ENCODE data around the gene PTPRN. TPM values are rescaled to one million over a fixed set of nuclear protein-coding genes. Genes with fewer than 3 reads are reported as not detected.

PTPRN gene
- total RNA-seq, 1 donor from 2014 or later: not detected

DNA sequence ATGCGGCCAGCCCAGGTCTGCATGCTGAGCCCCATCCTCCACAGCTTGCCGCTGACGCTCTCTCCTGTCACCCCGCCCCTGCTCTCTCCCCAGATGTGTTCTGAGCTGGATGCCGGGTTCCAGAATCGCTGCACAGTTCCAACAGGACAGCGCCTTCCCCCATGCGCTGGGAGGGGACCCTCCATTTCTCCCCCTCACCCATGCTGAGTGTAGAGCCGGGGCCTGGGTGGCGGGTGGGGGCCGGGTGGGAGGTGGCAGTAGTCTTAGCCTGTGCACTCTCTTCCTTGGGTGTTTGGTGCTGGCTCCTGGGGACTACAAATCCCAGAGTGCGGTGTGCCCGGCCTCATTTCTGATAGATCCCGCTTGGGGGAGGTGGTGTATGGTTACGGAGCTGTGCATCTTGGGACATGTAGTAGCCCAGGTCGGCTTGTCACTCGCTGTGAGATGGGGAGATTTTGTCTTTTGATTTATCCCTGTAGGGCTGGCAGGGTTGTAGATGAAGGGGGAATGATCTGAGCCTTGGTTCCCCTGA lies 23.2 kb downstream of the PTPRN start:
- TF ChIP-seq, protein P1, sequence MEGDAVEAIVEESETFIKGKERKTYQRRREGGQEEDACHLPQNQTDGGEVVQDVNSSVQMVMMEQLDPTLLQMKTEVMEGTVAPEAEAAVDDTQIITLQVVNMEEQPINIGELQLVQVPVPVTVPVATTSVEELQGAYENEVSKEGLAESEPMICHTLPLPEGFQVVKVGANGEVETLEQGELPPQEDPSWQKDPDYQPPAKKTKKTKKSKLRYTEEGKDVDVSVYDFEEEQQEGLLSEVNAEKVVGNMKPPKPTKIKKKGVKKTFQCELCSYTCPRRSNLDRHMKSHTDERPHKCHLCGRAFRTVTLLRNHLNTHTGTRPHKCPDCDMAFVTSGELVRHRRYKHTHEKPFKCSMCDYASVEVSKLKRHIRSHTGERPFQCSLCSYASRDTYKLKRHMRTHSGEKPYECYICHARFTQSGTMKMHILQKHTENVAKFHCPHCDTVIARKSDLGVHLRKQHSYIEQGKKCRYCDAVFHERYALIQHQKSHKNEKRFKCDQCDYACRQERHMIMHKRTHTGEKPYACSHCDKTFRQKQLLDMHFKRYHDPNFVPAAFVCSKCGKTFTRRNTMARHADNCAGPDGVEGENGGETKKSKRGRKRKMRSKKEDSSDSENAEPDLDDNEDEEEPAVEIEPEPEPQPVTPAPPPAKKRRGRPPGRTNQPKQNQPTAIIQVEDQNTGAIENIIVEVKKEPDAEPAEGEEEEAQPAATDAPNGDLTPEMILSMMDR (IDR thresholded peaks at IDR 0.05): no peak
- intact Hi-C loops (cut with DNase I): no loop called here
- no peak overlapping the region for H3K27ac ChIP-seq
- no peak for DNase-seq
- peaks cover 55% of the 10 kb centered on the region for H3K36me3 ChIP-seq
- no peaks in the 10 kb centered on the region for H3K27me3 ChIP-seq (ENCODE audit: low read depth)
- no peak overlapping the region for H3K4me3 ChIP-seq
- peak in 1 of 2 donors; percentile 4 for ATAC-seq
- H3K4me1 ChIP-seq: peaks cover 7% of the 10 kb centered on the region
- no peaks in the 10 kb centered on the region for H3K9me3 ChIP-seq

DNA sequence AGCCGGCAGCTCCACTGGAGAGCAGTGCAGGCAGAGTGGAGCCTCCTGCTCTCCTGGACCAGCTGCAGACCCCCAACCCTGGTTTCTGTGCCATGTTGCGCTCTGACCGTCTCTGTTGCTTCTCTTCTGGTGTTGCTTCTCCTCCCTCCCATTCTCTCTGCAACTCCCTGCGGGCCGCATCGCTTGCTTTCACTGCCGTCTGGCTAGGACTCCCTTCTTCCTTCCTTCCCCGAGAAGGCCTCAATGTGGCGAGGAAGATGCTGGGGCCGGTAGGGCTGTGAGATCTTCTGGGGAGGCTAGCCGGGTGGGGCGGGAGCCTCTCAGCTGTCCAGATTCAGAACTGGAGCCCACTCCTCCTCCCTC lies 23.8 kb downstream of the PTPRN start:
- intact Hi-C loops (cut with DNase I): no loop called here
- Histone ChIP-seq H3K36me3 (peaks cover 61% of the 10 kb centered on the region), H3K4me3 (no peak overlapping the region), H3K4me1 (peaks cover 11% of the 10 kb centered on the region), H3K27me3 (ENCODE audit: low read depth) (no peaks in the 10 kb centered on the region), H3K9me3 (no peaks in the 10 kb centered on the region), H3K27ac (no peak overlapping the region)
- DNase-seq (no peak), ATAC-seq (no peak)
- TF ChIP-seq, protein P1 (IDR thresholded peaks at IDR 0.05): no peak

DNA sequence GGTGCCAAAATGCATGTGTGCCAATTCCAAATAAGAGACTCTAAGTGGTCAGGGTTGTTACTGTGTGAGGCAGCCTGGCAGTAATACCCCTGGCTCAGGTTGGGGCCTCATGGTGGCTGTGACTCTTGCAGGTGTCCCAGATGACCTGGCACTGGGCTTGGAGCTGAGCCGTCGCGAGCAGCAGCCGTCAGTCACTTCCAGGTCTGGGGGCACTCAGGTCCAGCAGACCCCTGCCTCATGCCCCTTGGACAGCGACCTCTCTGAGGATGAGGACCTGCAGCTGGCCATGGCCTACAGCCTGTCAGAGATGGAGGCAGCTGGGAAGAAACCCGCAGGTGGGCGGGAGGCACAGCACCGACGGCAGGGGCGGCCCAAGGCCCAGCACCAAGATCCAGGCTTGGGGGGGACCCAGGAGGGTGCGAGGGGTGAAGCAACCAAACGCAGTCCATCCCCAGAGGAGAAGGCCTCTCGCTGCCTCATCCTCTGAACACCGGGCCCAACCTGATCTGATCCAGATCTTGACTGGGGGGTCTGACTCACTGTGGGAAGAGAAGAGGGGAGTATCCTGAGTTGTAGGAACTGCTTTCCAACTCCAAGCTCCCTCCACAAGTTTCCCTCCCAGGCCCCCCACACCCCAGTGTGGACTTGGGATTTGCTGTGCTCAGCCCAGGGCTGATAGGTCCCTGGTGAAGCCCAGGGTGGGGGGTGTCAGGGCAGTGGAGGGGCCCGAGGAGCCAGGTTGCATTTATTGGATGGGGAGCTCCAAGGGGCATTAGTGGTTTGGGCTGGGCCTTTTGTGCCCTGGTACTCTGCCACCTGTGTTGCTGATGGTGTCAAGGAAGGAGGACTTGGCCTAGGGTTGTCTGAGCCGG lies 24.5 kb downstream of the PTPRN start:
- no peak overlapping the region for H3K27ac ChIP-seq
- intact Hi-C loops (cut with DNase I): no loop called here
- H3K4me1 ChIP-seq: peaks cover 16% of the 10 kb centered on the region
- no peak overlapping the region for H3K4me3 ChIP-seq
- no peaks in the 10 kb centered on the region for H3K27me3 ChIP-seq (ENCODE audit: low read depth)
- DNase-seq (no peak), ATAC-seq (no peak)
- H3K36me3 ChIP-seq: peaks cover 61% of the 10 kb centered on the region
- no peaks in the 10 kb centered on the region for H3K9me3 ChIP-seq
- TF ChIP-seq, protein P1 (IDR thresholded peaks at IDR 0.05): no peak

DNA sequence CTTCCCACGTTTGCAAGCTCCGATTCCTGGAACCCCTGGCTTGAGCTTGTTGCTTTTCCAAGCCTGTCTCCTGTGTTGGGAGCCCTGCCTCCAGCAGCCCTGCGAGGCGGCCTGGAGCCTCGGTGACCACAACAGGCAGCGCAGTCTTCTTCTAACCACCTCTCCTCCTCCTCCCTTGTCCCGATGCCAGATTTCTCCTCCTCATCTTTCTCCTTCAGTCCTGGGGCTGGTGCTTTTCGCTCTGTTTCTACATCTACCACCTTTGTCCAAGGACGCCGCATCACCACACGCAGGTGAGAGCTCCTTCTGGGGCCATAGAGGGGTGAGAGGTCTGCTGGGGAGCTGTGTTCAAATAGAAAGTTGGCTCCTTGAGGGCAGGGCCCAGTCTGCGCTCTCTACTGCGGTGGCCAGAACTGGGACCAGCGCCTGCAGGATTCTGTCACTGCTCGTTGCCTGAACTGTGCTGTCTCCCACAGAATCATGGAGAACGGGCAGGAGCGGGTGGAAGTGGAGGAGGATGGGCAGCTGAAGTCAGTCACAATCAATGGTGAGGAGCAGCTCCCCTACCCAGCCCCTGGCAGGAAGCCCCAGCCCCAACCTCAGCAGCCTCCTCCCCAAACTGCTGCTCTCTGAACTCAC lies 26.1 kb downstream of the PTPRN start:
- TF ChIP-seq, protein P1 (IDR thresholded peaks at IDR 0.05): no peak
- intact Hi-C loops (cut with DNase I): no loop called here
- Histone ChIP-seq H3K36me3 (peaks cover 61% of the 10 kb centered on the region), H3K4me1 (peaks cover 19% of the 10 kb centered on the region), H3K9me3 (no peaks in the 10 kb centered on the region), H3K27ac (no peak overlapping the region), H3K27me3 (ENCODE audit: low read depth) (no peaks in the 10 kb centered on the region), H3K4me3 (no peak overlapping the region)
- no peak for ATAC-seq
- no peak for DNase-seq

DNA sequence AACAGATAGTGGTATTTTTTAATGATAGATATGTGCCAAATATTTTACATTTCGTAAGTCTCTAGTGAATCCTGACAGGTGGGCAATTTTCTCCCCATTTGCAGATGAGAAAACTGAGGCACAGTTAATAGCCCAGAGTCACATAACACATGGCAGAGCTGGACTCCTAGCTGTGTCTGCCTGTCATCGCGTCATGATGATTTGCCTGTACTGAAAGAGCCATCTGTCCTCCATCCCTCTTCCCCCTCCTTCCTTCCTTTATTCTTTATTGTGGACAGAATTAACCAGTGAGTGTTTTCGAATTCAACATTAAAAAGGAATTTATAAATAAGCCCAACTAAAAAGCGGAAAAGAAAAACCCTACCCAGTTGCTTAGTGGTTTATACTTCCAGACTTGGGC lies 26.8 kb downstream of the PTPRN start:
- peaks cover 25% of the 10 kb centered on the region for H3K4me1 ChIP-seq
- intact Hi-C loops (cut with DNase I): no loop called here

More for the DNA sequence above, 26.8 kb downstream of the PTPRN start:
- no peak overlapping the region for H3K4me3 ChIP-seq
- H3K27ac ChIP-seq: no peak overlapping the region
- peaks cover 61% of the 10 kb centered on the region for H3K36me3 ChIP-seq
- no peak for ATAC-seq
- no peaks in the 10 kb centered on the region for H3K27me3 ChIP-seq (ENCODE audit: low read depth)
- DNase-seq: no peak
- TF ChIP-seq, protein P1 (IDR thresholded peaks at IDR 0.05): no peak
- no peaks in the 10 kb centered on the region for H3K9me3 ChIP-seq

Data from lower lobe of right lung (tissue), 2 donors.